IMR-90 (cell line): ENCODE data around the gene RPTOR. TPM values are rescaled to one million over a fixed set of nuclear protein-coding genes. Genes with fewer than 3 reads are reported as not detected.

Experiments used
- ATAC-seq: fragments of 200-7000 bp; cut with Tn5 transposase; 2 replicates; pipeline ENCODE4 v1.9.1; 2020; ENCODE audit warnings: low read depth, mild to moderate bottlenecking, moderate library complexity
- BruUV-seq: library from RNA; stranded (reverse); fragments of 400-500 nt; replicated peaks from 2 replicates; lab custom pipeline; 2021; lab: Mats Ljungman, UMichigan
- CTCF ChIA-PET: fragments of 300-600 bp; formaldehyde crosslinking; extraction: SDS; loops from one replicate; lab custom pipeline; 2021; ENCODE audit warnings: antibody characterized with exemption; lab: Yijun Ruan, JAX
- POLR2A ChIA-PET: fragments of 300-600 bp; sonication (Branson Sonifier 250); formaldehyde crosslinking; loops from one replicate; lab custom pipeline; 2022; ENCODE audit warnings: antibody characterized with exemption; ENCODE audit not compliant: unreplicated experiment; lab: Charles Lee
- DNase-seq: peaks from one replicate; pipeline ENCODE4 v3.0.0; 2013
- H2AFZ ChIP-seq: replicated peaks from 2 replicates; pipeline ENCODE3; 2013; ENCODE audit warnings: low read length, mild to moderate bottlenecking; ENCODE audit not compliant: poor library complexity
- H2AK5ac ChIP-seq: 2 replicates; pipeline ENCODE4 v1.6.1; 2013; ENCODE audit warnings: low read depth, low read length, inconsistent platforms
- H2AK9ac ChIP-seq: replicated peaks from 2 replicates; pipeline ENCODE3; 2013; ENCODE audit warnings: mild to moderate bottlenecking, low read depth, low read length, moderate library complexity; ENCODE audit not compliant: poor library complexity
- H2BK120ac ChIP-seq: 2 replicates; pipeline ENCODE4 v1.6.1; 2013; ENCODE audit warnings: low read depth, low read length, inconsistent platforms
- H2BK15ac ChIP-seq: 3 replicates; pipeline ENCODE4 v1.6.1; 2013; ENCODE audit warnings: low read depth, low read length, inconsistent platforms
- H2BK20ac ChIP-seq: 2 replicates; pipeline ENCODE4 v1.6.1; 2013; ENCODE audit warnings: low read depth, mild to moderate bottlenecking, inconsistent platforms, low read length, moderate library complexity
- H2BK5ac ChIP-seq: 2 replicates; pipeline ENCODE4 v1.6.1; 2013; ENCODE audit warnings: mild to moderate bottlenecking, low read depth, low read length, inconsistent platforms; ENCODE audit not compliant: poor library complexity, severe bottlenecking
- H3K14ac ChIP-seq: replicated peaks from 2 replicates; pipeline ENCODE4 v1.6.1; 2013; ENCODE audit warnings: low read depth, low read length, inconsistent platforms
- H3K18ac ChIP-seq: 2 replicates; pipeline ENCODE4 v1.6.1; 2013; ENCODE audit warnings: low read depth, low read length, control low read depth
- H3K23ac ChIP-seq: 2 replicates; pipeline ENCODE4 v1.6.1; 2013; ENCODE audit warnings: low read depth, low read length, inconsistent platforms
- H3K27ac ChIP-seq: 2 replicates; pipeline ENCODE4 v1.5.1; 2013; ENCODE audit warnings: mild to moderate bottlenecking, control low read depth, low read length; ENCODE audit not compliant: insufficient read depth
- H3K27me3 ChIP-seq: 2 replicates; pipeline ENCODE4 v1.6.1; 2013; ENCODE audit warnings: low read length; ENCODE audit not compliant: control insufficient read depth, insufficient read depth
- H3K36me3 ChIP-seq: 2 replicates; pipeline ENCODE4 v1.6.1; 2013; ENCODE audit warnings: low read length, mixed read lengths; ENCODE audit not compliant: control insufficient read depth, insufficient read depth
- H3K4ac ChIP-seq: 2 replicates; pipeline ENCODE4 v1.6.1; 2013; ENCODE audit warnings: low read depth, low read length, inconsistent platforms
- H3K4me1 ChIP-seq: 2 replicates; pipeline ENCODE4 v1.6.1; 2013; ENCODE audit warnings: low read length, mixed read lengths; ENCODE audit not compliant: control insufficient read depth, insufficient read depth
- H3K4me2 ChIP-seq: 2 replicates; pipeline ENCODE4 v1.6.1; 2013; ENCODE audit warnings: low read depth, mild to moderate bottlenecking, control low read depth, low read length, moderate library complexity
- H3K4me3 ChIP-seq: 2 replicates; pipeline ENCODE4 v1.5.1; 2013; ENCODE audit warnings: low read depth, mild to moderate bottlenecking, control low read depth, low read length, moderate library complexity; ENCODE audit not compliant: insufficient read depth
- H3K56ac ChIP-seq: 2 replicates; pipeline ENCODE4 v1.6.1; 2013; ENCODE audit warnings: low read length, inconsistent platforms; ENCODE audit not compliant: insufficient read depth; ENCODE audit errors: extremely low read depth
- H3K79me1 ChIP-seq, 2 experiments: 2 replicates each; pipeline ENCODE4 v1.6.1; 2013; ENCODE audit warnings: low read length in 2 of 2, inconsistent platforms in 1 of 2, low read depth in 1 of 2
- H3K9ac ChIP-seq: 2 replicates; pipeline ENCODE4 v1.6.1; 2013; ENCODE audit warnings: low read depth, low read length, control low read depth
- H3K9me1 ChIP-seq: 2 replicates; pipeline ENCODE4 v1.6.1; 2013; ENCODE audit warnings: low read length, inconsistent platforms; ENCODE audit not compliant: insufficient read depth
- H3K9me3 ChIP-seq: 2 replicates; pipeline ENCODE4 v1.6.1; 2013; ENCODE audit warnings: low read length; ENCODE audit not compliant: control insufficient read depth, insufficient read depth
- H4K20me1 ChIP-seq: 2 replicates; pipeline ENCODE4 v1.6.1; 2013; ENCODE audit warnings: low read length, inconsistent platforms; ENCODE audit not compliant: insufficient read depth
- H4K5ac ChIP-seq: 2 replicates; pipeline ENCODE4 v1.6.1; 2013; ENCODE audit warnings: mild to moderate bottlenecking, low read depth, low read length, control low read depth
- H4K8ac ChIP-seq, 2 experiments: 2 replicates each; pipeline ENCODE4 v1.6.1; 2013; ENCODE audit warnings: low read depth in 2 of 2, low read length in 2 of 2, control low read depth in 1 of 2, inconsistent platforms in 1 of 2
- H4K91ac ChIP-seq: 2 replicates; pipeline ENCODE4 v1.6.1; 2013; ENCODE audit warnings: low read depth, low read length, inconsistent platforms; ENCODE audit not compliant: insufficient read depth
- CEBPB ChIP-seq: IDR thresholded peaks from 2 replicates; pipeline ENCODE4 v1.6.1; 2012; ENCODE audit warnings: low read depth, low read length, improper control_type of control experiment
- MAFK ChIP-seq: IDR thresholded peaks from 2 replicates; pipeline ENCODE4 v1.6.1; 2012; ENCODE audit warnings: low read depth, low read length, improper control_type of control experiment
- MAZ ChIP-seq: IDR thresholded peaks from 2 replicates; pipeline ENCODE4 v1.6.1; 2012; ENCODE audit warnings: low read depth, mild to moderate bottlenecking, low read length, improper control_type of control experiment, moderate library complexity, borderline replicate concordance
- NFE2L2 ChIP-seq: fragments of 150-350 bp; IDR thresholded peaks from 2 replicates; pipeline ENCODE4 v1.6.1; 2016; ENCODE audit warnings: low read depth, mild to moderate bottlenecking, low read length
- RAD21 ChIP-seq: IDR thresholded peaks from 2 replicates; pipeline ENCODE4 v1.6.1; 2012; ENCODE audit warnings: low read length, improper control_type of control experiment
- RFX5 ChIP-seq: IDR thresholded peaks from 2 replicates; pipeline ENCODE4 v1.8.0; 2012; ENCODE audit warnings: low read depth, mild to moderate bottlenecking, low read length, moderate library complexity
- SMC3 ChIP-seq: fragments of 150-350 bp; IDR thresholded peaks from 2 replicates; pipeline ENCODE4 v1.6.1; 2016; ENCODE audit warnings: low read depth, mild to moderate bottlenecking, antibody characterized with exemption, low read length, moderate library complexity
- WGBS, 2 experiments: methylation state at CpG; one replicate each; pipeline versions ENCODE4 v1.1.5 to v1.1.7; 2013; ENCODE audit warnings: missing lambda C conversion rate in 2 of 2; ENCODE audit not compliant: insufficient read length in 1 of 2; ENCODE audit errors: extremely low coverage in 2 of 2; 5-methylcytosine and 5-hydroxymethylcytosine counted together
- dilution Hi-C: fragments of 300-500 bp; cut with HindIII; formaldehyde crosslinking; loops from one replicate; pipeline ENCODE4 v1.14.3; 2018; ENCODE audit warnings: low sequenced_read_pairs; ENCODE audit not compliant: unreplicated experiment
- in situ Hi-C: fragments of 300-500 bp; cut with MboI; formaldehyde crosslinking; loops from 3 replicates; pipeline ENCODE4 v1.14.3; 2019; ENCODE audit warnings: low sequenced_read_pairs, inconsistent platforms, mixed read lengths
- intact Hi-C: fragments of 100-400 bp; cut with micrococcal nuclease; formaldehyde crosslinking; loops from 2 replicates; pipeline ENCODE4 v1.10.0; 2022
- polyA plus RNA-seq, 3 experiments: library from polyadenylated mRNA; depleted of rRNA; stranded (reverse); fragments of >200 nt; gene quantifications; 2 replicates each; pipeline ENCODE4 v1.2.3, GENCODE V29; 2012; ENCODE audit warnings: low replicate concordance in 1 of 3
- total RNA-seq: library from RNA; depleted of rRNA; stranded (reverse); fragments of >200 nt; gene quantifications from 2 replicates; pipeline ENCODE4 v1.2.3, GENCODE V29; 2012
- TF ChIP-seq, protein P1 (sequence below): fragments of 150-350 bp; IDR thresholded peaks from 2 replicates; pipeline ENCODE4 v1.6.1; 2017; ENCODE audit warnings: mild to moderate bottlenecking, antibody characterized with exemption, low read length, low read depth
- TF ChIP-seq, protein P2 (sequence below): fragments of 150-350 bp; IDR thresholded peaks from 2 replicates; pipeline ENCODE4 v1.6.1; 2016; ENCODE audit warnings: low read depth, mild to moderate bottlenecking, low read length, moderate library complexity, borderline replicate concordance
- TF ChIP-seq, protein P3 (sequence below): conservative IDR thresholded peaks from 2 replicates; pipeline ENCODE4 v1.5.1; 2012; ENCODE audit warnings: mild to moderate bottlenecking, low read depth, low read length, improper control_type of control experiment

RPTOR gene
- total and polyA plus RNA-seq, 2 of the 4 experiments (the other 2 are of a cell fraction) = 10.8 to 14.7 TPM

DNA sequence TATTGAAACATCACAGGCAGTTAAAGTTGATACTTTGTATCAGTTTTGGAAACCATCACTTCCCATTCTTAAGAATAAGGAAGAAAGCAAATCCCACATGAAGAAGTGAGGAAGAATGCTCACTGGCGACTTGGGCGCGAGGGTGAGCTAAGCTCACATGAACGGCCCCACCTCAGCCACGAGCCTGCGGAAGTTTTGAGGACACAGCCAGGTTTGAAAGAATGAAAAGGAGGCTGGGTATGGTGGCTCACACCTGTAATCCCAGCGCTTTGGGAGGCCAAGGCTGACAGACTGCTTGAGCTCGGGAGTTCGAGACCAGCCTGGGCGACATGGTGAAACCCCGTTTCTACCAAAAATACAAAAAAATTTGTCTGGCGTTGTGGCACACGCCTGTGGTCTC lies 336.7 kb downstream of the RPTOR start:
- Histone ChIP-seq H3K4me3 (no peak overlapping the region), H3K14ac (no peak overlapping the region), H2AFZ (no peak overlapping the region), H3K4me1 (no peaks in the 10 kb centered on the region), H2AK5ac (no peak overlapping the region), H2BK5ac (no peak overlapping the region), H4K5ac (no peak overlapping the region), H3K27me3 (no peaks in the 10 kb centered on the region), H3K18ac (no peak overlapping the region), H3K9me3 (no peaks in the 10 kb centered on the region), H3K79me1 (peaks cover 0 to 6% of the 10 kb centered on the region in 2 experiments; a peak in 2 of 4 replicates), H3K36me3 (peaks cover 48% of the 10 kb centered on the region), H2BK20ac (no peak overlapping the region), H4K20me1 (no peaks in the 10 kb centered on the region), H3K9me1 (peaks cover 7% of the 10 kb centered on the region; the same call in 1 of the 2 replicates), H3K56ac (no peak overlapping the region), H3K27ac (no peak overlapping the region), H4K8ac (no peak overlapping the region), H4K91ac (no peak overlapping the region), H2AK9ac (no peak overlapping the region), H3K4me2 (no peak overlapping the region), H3K4ac (no peak overlapping the region), H2BK120ac (no peak overlapping the region), H2BK15ac (no peak overlapping the region), H3K23ac (no peak overlapping the region), H3K9ac (no peak overlapping the region)
- intact Hi-C loops (no loop called here), dilution Hi-C loops (no loop called here), in situ Hi-C loops (no loop called here)
- TF ChIP-seq MAZ (no peak), RFX5 (no peak), SMC3 (no peak), RAD21 (no peak), CEBPB (no peak), MAFK (no peak), NFE2L2 (no peak)
- TF ChIP-seq, protein P1, sequence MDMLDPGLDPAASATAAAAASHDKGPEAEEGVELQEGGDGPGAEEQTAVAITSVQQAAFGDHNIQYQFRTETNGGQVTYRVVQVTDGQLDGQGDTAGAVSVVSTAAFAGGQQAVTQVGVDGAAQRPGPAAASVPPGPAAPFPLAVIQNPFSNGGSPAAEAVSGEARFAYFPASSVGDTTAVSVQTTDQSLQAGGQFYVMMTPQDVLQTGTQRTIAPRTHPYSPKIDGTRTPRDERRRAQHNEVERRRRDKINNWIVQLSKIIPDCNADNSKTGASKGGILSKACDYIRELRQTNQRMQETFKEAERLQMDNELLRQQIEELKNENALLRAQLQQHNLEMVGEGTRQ = no peak
- TF ChIP-seq, protein P2, sequence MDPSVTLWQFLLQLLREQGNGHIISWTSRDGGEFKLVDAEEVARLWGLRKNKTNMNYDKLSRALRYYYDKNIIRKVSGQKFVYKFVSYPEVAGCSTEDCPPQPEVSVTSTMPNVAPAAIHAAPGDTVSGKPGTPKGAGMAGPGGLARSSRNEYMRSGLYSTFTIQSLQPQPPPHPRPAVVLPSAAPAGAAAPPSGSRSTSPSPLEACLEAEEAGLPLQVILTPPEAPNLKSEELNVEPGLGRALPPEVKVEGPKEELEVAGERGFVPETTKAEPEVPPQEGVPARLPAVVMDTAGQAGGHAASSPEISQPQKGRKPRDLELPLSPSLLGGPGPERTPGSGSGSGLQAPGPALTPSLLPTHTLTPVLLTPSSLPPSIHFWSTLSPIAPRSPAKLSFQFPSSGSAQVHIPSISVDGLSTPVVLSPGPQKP = no peak
- TF ChIP-seq, protein P3, sequence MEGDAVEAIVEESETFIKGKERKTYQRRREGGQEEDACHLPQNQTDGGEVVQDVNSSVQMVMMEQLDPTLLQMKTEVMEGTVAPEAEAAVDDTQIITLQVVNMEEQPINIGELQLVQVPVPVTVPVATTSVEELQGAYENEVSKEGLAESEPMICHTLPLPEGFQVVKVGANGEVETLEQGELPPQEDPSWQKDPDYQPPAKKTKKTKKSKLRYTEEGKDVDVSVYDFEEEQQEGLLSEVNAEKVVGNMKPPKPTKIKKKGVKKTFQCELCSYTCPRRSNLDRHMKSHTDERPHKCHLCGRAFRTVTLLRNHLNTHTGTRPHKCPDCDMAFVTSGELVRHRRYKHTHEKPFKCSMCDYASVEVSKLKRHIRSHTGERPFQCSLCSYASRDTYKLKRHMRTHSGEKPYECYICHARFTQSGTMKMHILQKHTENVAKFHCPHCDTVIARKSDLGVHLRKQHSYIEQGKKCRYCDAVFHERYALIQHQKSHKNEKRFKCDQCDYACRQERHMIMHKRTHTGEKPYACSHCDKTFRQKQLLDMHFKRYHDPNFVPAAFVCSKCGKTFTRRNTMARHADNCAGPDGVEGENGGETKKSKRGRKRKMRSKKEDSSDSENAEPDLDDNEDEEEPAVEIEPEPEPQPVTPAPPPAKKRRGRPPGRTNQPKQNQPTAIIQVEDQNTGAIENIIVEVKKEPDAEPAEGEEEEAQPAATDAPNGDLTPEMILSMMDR = no peak
- TSS peak; percentile 40 for BruUV-seq
- ATAC-seq (no peak), DNase-seq (no peak)
- ChIA-PET POLR2A (no interaction called here), CTCF (no interaction called here)
- WGBS, 2 experiments = 92% methylated on average over 9 of the region's 13 CpGs; no CpG with 5 or more reads in 1 of the 2 experiments
